GM21423 (cell line): Measurements from ENCODE around the gene UGT1A7.
"Not testable (repeated sequence)": the region's sequence is repeated elsewhere in the genome, so short reads cannot be mapped to it uniquely, and the experiment has no call there.

Experiments
- ATAC-seq: cut with Tn5 transposase; IDR thresholded peaks from one replicate; pipeline ENCODE4 v1.9.1; 2021; ENCODE audit warnings: mild to moderate bottlenecking, moderate library complexity; ENCODE audit not compliant: unreplicated experiment

Gene UGT1A7

DNA sequence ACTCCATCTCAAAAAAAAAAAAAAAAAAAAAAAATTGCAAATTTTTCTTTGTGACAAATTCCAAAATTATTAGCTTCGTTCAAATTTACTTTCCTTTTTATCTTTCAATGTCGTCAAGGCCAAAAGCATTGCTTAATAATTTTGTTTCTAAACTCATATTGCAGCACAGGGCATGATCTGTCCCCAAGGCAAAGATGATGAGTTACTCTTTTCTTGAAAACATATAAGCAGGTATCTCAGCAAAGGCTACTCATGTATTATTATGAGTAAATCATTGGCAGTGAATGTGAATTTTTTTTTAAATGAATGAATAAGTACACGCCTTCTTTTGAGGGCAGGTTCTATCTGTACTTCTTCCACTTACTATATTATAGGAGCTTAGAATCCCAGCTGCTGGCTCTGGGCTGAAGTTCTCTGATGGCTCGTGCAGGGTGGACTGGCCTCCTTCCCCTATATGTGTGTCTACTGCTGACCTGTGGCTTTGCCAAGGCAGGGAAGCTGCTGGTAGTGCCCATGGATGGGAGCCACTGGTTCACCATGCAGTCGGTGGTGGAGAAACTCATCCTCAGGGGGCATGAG lies at the start of gene UGT1A7:
Gene UGT1A7 (plus strand): TSS at position 381 of the 579 bp plus-strand sequence. CDS start 37 bp downstream, at position 418.
- no peak for ATAC-seq

GRCh38 chr2:233636306-233636705 lies 45.4 kb upstream of the UGT1A7 start, which contains the start of gene UGT1A10:
Gene UGT1A10, plus strand, starts transcription at chr2:233636448. Its CDS starts 75 bp downstream, at chr2:233636523.
- not testable (repeated sequence) for ATAC-seq

DNA sequence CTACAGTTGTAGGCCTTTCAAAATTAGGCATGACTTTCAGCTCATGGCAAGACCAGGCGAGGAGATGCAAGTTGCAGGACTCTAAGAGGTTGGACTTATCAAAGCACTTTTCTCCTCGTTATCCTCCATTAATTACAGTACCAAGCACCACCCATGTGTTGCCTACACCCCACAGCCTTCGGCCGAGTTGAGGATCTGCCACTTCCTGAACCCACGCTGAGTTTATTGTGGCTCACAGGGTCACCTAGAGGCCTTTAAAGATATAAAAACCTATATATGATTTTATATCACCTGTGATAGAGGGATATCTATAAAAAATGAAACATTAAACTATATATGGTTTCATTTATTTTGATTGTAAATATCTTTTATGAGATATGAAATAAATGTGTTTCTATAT lies 42.9 kb upstream of the UGT1A7 start:
- ATAC-seq, result no peak

GRCh38 chr2:233639860-233640259 lies 41.8 kb upstream of the UGT1A7 start:
- ATAC-seq, result no peak

GRCh38 chr2:233643128-233643527 lies 38.6 kb upstream of the UGT1A7 start:
- ATAC-seq, result no peak

DNA sequence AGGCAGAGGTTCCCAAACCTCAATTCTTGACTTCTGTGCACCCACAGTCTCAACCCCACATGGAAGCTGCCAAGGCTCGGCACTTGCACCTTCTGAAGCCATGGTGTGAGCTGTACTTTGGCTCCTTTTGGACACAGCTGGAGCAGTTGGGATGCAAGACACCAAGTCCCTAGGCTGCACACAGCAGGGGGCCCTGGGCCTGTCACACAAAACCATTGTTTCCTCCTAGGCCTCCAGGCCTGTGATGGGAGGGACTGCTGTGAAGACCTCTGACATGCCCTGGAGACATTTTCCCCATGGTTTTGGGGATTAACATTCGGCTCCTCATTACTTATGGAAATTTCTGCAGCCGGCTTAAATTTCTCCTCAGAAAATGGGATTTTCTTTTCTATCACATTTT lies 35.7 kb upstream of the UGT1A7 start:
- not testable (repeated sequence) for ATAC-seq

DNA sequence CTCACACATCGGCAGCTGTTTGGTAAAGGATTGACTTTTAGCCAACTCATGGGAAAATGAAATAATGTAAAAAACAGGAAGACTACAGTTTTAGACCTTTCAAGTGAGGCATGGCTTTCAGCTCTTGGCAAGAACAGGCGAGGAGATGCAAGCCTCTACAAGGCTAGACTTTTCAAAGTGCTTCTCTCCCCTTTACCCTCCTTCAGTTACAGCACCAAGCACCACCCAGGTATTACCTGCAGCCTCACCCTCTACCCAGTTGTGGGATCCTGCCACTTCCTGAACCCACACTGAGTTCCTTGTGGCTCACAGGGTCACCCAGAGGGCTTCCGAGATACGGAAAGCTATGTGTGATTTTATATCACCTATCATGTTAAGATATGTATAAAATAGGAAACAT lies 30.7 kb upstream of the UGT1A7 start:
- ATAC-seq, result no peak

DNA sequence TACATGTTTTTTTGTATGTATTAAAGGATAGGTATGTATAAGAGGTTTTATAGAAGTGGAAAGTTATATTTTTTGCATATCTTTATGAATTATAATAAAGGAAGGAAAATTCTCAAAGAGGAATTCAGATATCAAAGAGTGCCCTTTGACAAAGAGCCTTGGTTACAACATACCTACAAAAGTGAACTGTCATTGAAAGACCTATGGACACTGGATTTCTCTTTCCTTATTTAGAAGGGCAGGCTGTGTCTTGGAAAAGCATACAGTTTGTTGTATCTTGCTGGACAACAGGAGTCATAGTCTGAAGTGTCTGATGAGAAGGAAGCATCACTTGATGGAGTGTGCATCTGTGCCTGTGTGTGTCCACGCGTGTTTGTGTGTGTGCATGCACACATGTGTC lies 30.3 kb upstream of the UGT1A7 start:
- no peak for ATAC-seq

DNA sequence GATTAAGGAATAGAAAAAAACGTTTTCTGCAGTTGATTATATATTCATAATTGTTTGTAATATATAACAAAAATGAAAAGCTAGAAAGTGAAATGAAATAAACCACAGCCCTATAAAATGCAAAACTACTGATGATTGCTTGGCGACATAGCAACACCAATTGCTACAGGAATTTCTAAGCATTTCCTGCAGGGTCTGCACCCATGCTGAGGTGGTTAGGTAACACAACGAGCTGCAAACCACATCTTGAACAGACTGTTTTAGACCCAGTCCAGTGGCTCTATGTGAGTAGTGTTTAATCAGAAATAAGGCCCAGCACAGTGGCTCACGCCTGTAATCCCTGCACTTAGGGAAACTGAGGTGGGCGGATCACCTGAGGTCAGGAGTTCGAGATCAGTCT lies 27.2 kb upstream of the UGT1A7 start:
- no peak for ATAC-seq

DNA sequence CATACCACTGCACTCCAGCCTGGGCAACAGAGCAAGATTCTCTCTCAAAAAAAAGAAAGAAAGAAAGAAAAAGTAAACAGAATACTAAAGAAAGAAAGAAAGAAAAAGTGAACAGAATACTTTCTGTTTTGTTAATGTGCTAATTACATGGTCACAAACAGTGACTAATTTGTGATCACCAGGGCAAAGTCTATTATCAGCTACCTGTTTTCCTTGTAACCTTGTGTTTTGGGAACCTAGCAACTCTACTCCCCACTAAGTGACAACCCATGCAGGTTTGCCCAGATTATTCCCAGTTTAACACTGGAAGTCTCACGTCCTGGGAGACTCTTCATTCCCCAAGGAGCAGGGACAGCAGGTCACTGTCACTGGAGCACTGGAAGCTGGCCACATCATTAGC lies 26.7 kb upstream of the UGT1A7 start:
- no peak for ATAC-seq

GRCh38 chr2:233655943-233656342 lies 25.8 kb upstream of the UGT1A7 start:
- ATAC-seq, result not testable (repeated sequence)

- ATAC-seq, result no peak
These were observed 25.3 kb upstream of the UGT1A7 start for GRCh38 chr2:233656443-233656842.

DNA sequence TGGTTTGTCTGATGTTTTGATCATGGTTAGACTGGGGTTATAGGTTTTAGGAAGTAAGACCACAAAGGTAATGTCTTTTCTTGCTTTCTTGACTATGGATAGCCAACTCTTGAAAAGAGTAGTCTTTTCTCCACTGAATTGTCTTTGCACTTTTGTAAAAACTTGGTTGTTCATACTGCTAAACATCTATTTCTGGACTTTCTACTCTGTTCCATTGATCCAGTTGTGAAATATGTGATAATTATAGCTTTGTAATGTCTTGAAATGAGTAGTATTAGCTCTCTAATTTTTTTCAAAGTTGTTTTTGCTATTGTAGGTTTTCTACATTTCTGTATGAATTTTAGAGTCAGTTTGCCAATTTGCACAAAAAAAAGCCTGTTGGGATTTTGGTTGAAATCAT lies 23.1 kb upstream of the UGT1A7 start:
- no peak for ATAC-seq

DNA sequence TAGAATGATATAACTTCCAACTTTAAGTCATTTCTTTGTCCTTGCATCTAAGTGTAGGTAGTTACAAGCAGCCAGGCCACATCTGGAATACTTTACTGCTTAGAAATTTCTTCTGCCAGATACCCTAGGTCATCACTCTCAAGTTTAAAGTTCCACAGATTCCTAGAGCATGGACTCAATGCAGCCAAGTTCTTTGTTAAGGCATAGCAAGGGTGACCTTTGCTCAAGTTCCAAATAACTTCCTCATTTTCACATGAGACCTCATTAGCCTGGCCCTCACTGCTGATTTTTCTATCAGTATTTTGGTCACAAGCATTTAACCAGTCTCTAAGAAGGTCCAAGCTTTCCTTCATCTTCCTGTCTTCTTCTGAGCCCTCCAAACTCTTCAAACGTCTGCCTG lies 17.8 kb upstream of the UGT1A7 start:
- no peak for ATAC-seq

DNA sequence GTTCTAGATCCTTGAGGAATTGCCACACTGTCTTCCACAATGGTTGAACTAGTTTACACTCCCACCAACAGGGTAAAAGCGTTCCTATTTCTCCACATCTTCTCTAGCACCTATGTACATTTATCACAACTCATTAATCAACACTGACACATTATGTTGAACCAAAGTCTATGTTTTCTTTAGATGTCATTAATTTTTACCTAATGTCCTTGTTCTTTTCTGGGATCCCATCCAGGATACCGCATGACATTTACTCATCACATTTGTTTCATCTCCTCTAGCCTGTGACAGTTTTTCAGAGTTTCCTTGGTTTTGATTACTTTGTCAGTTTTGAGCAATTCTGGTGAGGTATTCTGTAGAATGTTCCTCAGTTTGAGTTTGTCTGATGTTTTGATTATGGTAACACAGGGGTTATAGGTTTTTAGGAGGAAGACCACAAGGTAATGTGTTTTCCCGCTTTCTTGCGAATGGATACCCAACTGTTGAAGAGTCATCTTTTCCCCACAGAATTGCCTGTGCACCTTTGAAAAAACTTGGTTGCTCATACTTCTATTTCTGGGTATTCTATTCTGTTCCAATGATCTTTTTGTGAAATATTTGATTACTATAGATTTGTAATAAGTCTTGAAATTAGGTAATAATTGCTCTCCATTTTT lies 13.0 kb upstream of the UGT1A7 start:
- no peak for ATAC-seq

- ATAC-seq, result no peak
These were observed 10.2 kb upstream of the UGT1A7 start, which contains the start of gene UGT1A9 for GRCh38 chr2:233671290-233672161. Gene UGT1A9, plus strand, starts transcription at chr2:233671898. Its CDS starts 37 bp downstream, at chr2:233671935.

DNA sequence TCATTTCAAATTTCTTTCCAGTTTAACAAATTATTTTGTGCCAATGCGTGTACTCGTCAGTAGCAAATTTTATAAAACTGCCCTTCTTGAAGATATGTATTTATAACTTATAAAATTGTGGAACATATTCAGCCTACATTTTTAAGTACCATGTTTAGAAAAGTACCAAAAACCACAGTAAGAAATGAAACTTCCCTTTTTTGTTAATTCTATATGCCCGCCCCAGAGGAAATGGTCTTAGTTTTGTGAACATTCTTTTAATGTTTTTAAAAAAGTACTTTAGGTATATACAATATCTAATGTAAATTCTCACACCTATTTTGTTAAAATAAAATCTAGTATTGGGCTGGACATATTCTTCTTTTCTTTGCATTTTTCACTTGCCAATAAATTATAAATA lies 8.8 kb upstream of the UGT1A7 start:
- ATAC-seq, result no peak

GRCh38 chr2:233673896-233674295 lies 7.8 kb upstream of the UGT1A7 start:
- ATAC-seq, result no peak

DNA sequence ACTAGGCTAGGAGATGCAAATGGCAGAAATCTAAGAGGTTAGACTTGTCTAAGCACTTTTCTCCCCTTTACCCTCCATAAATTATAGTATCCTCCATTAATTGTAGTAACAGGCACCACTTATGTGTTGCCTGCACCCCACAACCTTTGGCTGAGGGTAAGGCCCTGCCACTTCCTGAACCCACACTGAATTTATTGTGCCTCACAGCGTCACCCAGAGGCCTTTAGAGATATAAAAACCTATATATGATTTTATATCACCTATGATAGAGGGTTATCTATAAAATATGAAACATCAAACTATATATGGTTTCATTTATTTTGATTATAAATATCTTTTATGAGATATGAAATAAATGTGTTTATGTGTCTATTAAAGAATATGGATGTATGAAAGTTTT lies 7.4 kb upstream of the UGT1A7 start:
- ATAC-seq, result no peak

- no peak for ATAC-seq
These were observed 6.7 kb upstream of the UGT1A7 start for GRCh38 chr2:233674995-233675394.

GRCh38 chr2:233676046-233676445 lies 5.7 kb upstream of the UGT1A7 start:
- ATAC-seq, result no peak

DNA sequence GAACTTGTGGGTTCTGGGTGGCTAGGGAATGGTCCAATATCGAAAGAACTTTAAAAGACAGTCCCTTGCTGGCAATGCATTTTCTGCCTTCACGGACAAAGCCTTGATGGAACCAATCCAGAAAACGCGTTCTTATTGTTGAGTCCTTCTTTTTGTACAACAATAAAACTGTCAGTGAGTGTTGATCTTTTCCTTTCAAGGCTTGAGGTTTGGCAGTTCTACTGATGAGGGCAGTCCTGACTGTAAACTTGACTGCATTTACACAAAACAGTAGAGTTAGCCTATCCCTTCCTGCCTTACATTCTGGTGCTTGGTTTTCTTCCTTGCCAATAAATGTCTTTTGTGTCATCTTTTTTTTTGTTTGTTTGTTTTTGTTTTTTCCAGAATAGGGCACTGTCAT lies 2.5 kb upstream of the UGT1A7 start:
- ATAC-seq, result no peak
